Measurements from ENCODE around the gene LRATD1. TPM values are rescaled to one million over a fixed set of nuclear protein-coding genes. Genes with fewer than 3 reads are reported as not detected.

Gene LRATD1
- total and polyA plus RNA-seq, 9 donors, result 7.4 to 23.4 (median 11.6) TPM

DNA sequence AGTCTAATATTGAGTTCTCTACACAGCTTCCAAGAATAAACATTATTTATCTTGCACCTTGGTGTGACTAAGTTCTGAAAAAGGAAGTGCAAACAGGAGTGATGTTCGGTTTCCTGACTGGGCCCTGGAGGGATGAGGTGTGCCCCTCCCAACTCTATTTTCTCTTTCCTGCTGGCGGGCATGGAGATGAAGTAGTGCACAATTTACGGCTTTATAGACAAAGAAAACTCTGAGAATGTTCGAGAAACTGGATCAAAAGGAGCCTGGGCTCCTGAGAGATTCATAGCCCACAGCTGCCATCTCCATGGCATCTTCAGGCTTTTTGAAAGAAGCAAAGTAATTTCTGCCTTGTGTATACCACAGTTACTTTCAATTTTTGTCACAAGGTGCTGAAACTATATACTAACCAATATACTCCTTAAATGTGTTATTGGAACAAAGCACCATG is 22.3 kb downstream of the LRATD1 start:
- Histone ChIP-seq H3K4me3 (no peak overlapping the region), H3K27ac (no peak overlapping the region), H3K27me3 (no peaks in the 10 kb centered on the region), H3K9me3 (no peaks in the 10 kb centered on the region), H3K36me3 (no peaks in the 10 kb centered on the region), H3K4me1 (ENCODE audit: insufficient read depth) (no peaks in the 10 kb centered on the region)
- intact Hi-C loops (cut with DNase I), result no loop called here
- TF ChIP-seq EP300 (IDR thresholded peaks at IDR 0.05), result no peak
- no peak for TF ChIP-seq POLR2A (IDR thresholded peaks at IDR 0.05)
- TF ChIP-seq, protein P1, sequence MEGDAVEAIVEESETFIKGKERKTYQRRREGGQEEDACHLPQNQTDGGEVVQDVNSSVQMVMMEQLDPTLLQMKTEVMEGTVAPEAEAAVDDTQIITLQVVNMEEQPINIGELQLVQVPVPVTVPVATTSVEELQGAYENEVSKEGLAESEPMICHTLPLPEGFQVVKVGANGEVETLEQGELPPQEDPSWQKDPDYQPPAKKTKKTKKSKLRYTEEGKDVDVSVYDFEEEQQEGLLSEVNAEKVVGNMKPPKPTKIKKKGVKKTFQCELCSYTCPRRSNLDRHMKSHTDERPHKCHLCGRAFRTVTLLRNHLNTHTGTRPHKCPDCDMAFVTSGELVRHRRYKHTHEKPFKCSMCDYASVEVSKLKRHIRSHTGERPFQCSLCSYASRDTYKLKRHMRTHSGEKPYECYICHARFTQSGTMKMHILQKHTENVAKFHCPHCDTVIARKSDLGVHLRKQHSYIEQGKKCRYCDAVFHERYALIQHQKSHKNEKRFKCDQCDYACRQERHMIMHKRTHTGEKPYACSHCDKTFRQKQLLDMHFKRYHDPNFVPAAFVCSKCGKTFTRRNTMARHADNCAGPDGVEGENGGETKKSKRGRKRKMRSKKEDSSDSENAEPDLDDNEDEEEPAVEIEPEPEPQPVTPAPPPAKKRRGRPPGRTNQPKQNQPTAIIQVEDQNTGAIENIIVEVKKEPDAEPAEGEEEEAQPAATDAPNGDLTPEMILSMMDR (IDR thresholded peaks at IDR 0.05), result no peak
- 76 to 84% (median 78%) methylated on average over 4 of the region's 4 CpGs for WGBS, 3 donors
- DNase-seq, result no peak

GRCh38 chr2:14656146-14656545 is 23.6 kb downstream of the LRATD1 start:
- TF ChIP-seq EP300 (IDR thresholded peaks at IDR 0.05) (no peak), POLR2A (IDR thresholded peaks at IDR 0.05) (no peak)
- TF ChIP-seq, protein P1 (IDR thresholded peaks at IDR 0.05), result no peak
- intact Hi-C loops (cut with DNase I), result no loop called here
- WGBS, 3 donors, result 88 to 90% (median 89%) methylated on average over 3 of the region's 3 CpGs
- H3K27ac ChIP-seq, result no peak overlapping the region
- H3K36me3 ChIP-seq, result no peaks in the 10 kb centered on the region
- no peaks in the 10 kb centered on the region for H3K4me1 ChIP-seq (ENCODE audit: insufficient read depth)
- H3K9me3 ChIP-seq, result no peaks in the 10 kb centered on the region
- no peak overlapping the region for H3K4me3 ChIP-seq
- no peaks in the 10 kb centered on the region for H3K27me3 ChIP-seq
- DNase-seq, result no peak

- no peaks in the 10 kb centered on the region for H3K36me3 ChIP-seq
- H3K27me3 ChIP-seq, result no peaks in the 10 kb centered on the region
- H3K27ac ChIP-seq, result no peak overlapping the region
- intact Hi-C loops (cut with DNase I), result no loop called here
- WGBS, 3 donors, result 88 to 93% (median 91%) methylated on average over 3 of the region's 3 CpGs
- no peak overlapping the region for H3K4me3 ChIP-seq
- H3K9me3 ChIP-seq, result no peaks in the 10 kb centered on the region
- TF ChIP-seq, protein P1 (IDR thresholded peaks at IDR 0.05), result no peak
- no peak for TF ChIP-seq POLR2A (IDR thresholded peaks at IDR 0.05)
- TF ChIP-seq EP300 (IDR thresholded peaks at IDR 0.05), result no peak
- DNase-seq, result no peak
- no peaks in the 10 kb centered on the region for H3K4me1 ChIP-seq (ENCODE audit: insufficient read depth)
These were observed 28.6 kb downstream of the LRATD1 start for GRCh38 chr2:14661163-14661562.

DNA sequence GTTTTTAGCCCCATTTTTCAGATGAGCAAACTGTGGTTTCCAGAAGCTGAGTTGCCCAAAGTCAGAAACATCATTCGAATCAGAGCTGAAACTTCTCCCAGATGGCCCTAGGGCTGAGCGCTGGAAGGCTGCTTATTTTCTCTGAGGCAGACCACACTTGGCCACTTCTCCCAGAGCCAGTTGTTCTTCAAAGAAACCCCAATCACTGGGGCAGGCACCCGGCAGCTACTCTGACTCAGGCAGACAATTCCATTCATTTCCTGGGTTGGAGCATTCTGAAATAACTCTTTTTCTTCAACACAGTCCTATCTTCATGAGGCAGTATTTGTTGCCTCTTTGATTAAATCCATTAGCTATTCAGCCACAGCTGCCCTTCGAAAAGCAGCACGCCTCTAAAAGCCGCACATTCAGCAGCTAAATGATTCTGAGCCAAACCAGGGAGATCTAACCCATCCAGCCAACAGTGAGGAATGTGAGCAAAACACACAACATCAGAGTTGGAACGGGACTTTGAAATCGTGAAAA is 40.9 kb downstream of the LRATD1 start:
- TF ChIP-seq, protein P1 (IDR thresholded peaks at IDR 0.05), result no peak
- intact Hi-C loops (cut with DNase I), result no loop called here
- WGBS, 3 donors, result 23 to 55% (median 27%) methylated on average over 8 of the region's 8 CpGs
- Histone ChIP-seq H3K9me3 (no peaks in the 10 kb centered on the region), H3K4me1 (ENCODE audit: insufficient read depth) (no peaks in the 10 kb centered on the region), H3K4me3 (no peak overlapping the region), H3K27me3 (no peaks in the 10 kb centered on the region), H3K36me3 (no peaks in the 10 kb centered on the region), H3K27ac (no peak overlapping the region)
- DNase-seq, result no peak
